NB4 (cell line): Measurements from ENCODE around the gene RP9.

Experiments used
- CTCF ChIP-seq: IDR thresholded peaks from one replicate; pipeline ENCODE4 v1.5.1; 2012; ENCODE audit warnings: low read depth, low read length
- MAX ChIP-seq: IDR thresholded peaks from 2 replicates; pipeline ENCODE4 v1.6.1; 2011; ENCODE audit warnings: low read depth, low read length
- MYC ChIP-seq: IDR thresholded peaks from 2 replicates; pipeline ENCODE4 v1.6.1; 2011; ENCODE audit warnings: low read depth, low read length
- POLR2A ChIP-seq: IDR thresholded peaks from 2 replicates; pipeline ENCODE4 v1.6.1; 2011; ENCODE audit warnings: mild to moderate bottlenecking; ENCODE audit not compliant: insufficient read length; ENCODE audit errors: extremely low read depth

DNA sequence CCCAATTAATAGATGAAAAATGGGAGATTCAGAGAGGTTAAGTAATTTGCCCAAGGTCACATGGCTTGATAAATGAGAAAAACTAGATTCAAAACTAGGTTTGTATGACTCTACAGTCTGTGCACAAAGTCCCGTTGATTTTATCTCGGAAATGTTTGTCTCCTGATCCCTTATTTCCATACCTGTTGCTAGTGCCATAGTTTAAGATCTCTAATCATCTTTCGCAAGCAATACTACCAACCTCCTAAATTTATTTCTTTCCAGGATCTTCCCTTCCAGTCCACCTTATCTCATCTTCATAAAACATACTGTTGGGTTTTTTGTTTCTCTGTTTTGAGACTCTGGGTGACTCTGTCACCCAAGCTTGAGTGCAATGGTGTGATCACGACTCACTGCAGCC lies 49.6 kb downstream of the RP9 start:
- no peak for TF ChIP-seq CTCF
- no peak for TF ChIP-seq MAX
- no peak for TF ChIP-seq POLR2A
- TF ChIP-seq MYC: no peak
